Measurements from ENCODE around the gene TINAGL1. TPM values are rescaled to one million over a fixed set of nuclear protein-coding genes. Genes with fewer than 3 reads are reported as not detected.

Gene TINAGL1
- total RNA-seq, 1 experiment from 2014 or later: 430 TPM

- CTCF ChIA-PET: no interaction called here
- Mint-ChIP-seq H3K36me3 (ENCODE audit: insufficient read depth, unreplicated experiment) (no peaks in the 10 kb centered on the region), H3K27ac (ENCODE audit: unreplicated experiment) (no peak overlapping the region)
Measured at GRCh38 chr1:31551208-31551607, 25.1 kb upstream of the TINAGL1 start.

GRCh38 chr1:31552489-31552888 is 23.8 kb upstream of the TINAGL1 start:
- TF ChIP-seq, protein P1, sequence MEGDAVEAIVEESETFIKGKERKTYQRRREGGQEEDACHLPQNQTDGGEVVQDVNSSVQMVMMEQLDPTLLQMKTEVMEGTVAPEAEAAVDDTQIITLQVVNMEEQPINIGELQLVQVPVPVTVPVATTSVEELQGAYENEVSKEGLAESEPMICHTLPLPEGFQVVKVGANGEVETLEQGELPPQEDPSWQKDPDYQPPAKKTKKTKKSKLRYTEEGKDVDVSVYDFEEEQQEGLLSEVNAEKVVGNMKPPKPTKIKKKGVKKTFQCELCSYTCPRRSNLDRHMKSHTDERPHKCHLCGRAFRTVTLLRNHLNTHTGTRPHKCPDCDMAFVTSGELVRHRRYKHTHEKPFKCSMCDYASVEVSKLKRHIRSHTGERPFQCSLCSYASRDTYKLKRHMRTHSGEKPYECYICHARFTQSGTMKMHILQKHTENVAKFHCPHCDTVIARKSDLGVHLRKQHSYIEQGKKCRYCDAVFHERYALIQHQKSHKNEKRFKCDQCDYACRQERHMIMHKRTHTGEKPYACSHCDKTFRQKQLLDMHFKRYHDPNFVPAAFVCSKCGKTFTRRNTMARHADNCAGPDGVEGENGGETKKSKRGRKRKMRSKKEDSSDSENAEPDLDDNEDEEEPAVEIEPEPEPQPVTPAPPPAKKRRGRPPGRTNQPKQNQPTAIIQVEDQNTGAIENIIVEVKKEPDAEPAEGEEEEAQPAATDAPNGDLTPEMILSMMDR (IDR thresholded peaks at IDR 0.05; ENCODE audit: unreplicated experiment): no peak
- intact Hi-C loops (cut with micrococcal nuclease; ENCODE audit: unreplicated experiment): no loop called here
- no peaks in the 10 kb centered on the region for H3K9me3 Mint-ChIP-seq (ENCODE audit: low read depth, unreplicated experiment)
- peaks cover 7% of the 10 kb centered on the region for H3K4me1 Mint-ChIP-seq (ENCODE audit: low read depth, unreplicated experiment)
- no TSS peak for BruUV-seq (replicated peaks)
- H3K27ac Mint-ChIP-seq (ENCODE audit: unreplicated experiment): no peak overlapping the region
- DNase-seq: no peak
- no peaks in the 10 kb centered on the region for H3K36me3 Mint-ChIP-seq (ENCODE audit: insufficient read depth, unreplicated experiment)
- CTCF ChIA-PET: interaction anchor here (0.8 kb wide), 1 partner anchor 205 kb away, joined by 3 read pairs; no protein-coding TSS in a partner anchor
- no peak overlapping the region for H3K4me3 Mint-ChIP-seq (ENCODE audit: low read depth, unreplicated experiment)
- H3K27me3 Mint-ChIP-seq (ENCODE audit: unreplicated experiment): no peaks in the 10 kb centered on the region

More at GRCh38 chr1:31551208-31551607, 25.1 kb upstream of the TINAGL1 start:
- intact Hi-C loops (cut with micrococcal nuclease; ENCODE audit: unreplicated experiment): no loop called here
- H3K9me3 Mint-ChIP-seq (ENCODE audit: low read depth, unreplicated experiment): no peaks in the 10 kb centered on the region
- TF ChIP-seq, protein P1 (IDR thresholded peaks at IDR 0.05; ENCODE audit: unreplicated experiment): no peak
- H3K4me3 Mint-ChIP-seq (ENCODE audit: low read depth, unreplicated experiment): no peak overlapping the region
- no peaks in the 10 kb centered on the region for H3K27me3 Mint-ChIP-seq (ENCODE audit: unreplicated experiment)
- no peak for DNase-seq
- BruUV-seq (replicated peaks): no TSS peak
- peaks cover 7% of the 10 kb centered on the region for H3K4me1 Mint-ChIP-seq (ENCODE audit: low read depth, unreplicated experiment)

GRCh38 chr1:31556481-31557006 is 19.8 kb upstream of the TINAGL1 start:
- intact Hi-C loops (cut with micrococcal nuclease; ENCODE audit: unreplicated experiment): no loop called here
- CTCF ChIA-PET: interaction anchor here (0.7 kb wide), 1 partner anchor 525 kb away, joined by 5 read pairs; no protein-coding TSS in a partner anchor
- Mint-ChIP-seq H3K4me3 (ENCODE audit: low read depth, unreplicated experiment) (no peak overlapping the region), H3K9me3 (ENCODE audit: low read depth, unreplicated experiment) (peaks cover 2% of the 10 kb centered on the region), H3K27ac (ENCODE audit: unreplicated experiment) (no peak overlapping the region), H3K4me1 (ENCODE audit: low read depth, unreplicated experiment) (peaks cover 7% of the 10 kb centered on the region), H3K36me3 (ENCODE audit: insufficient read depth, unreplicated experiment) (no peaks in the 10 kb centered on the region), H3K27me3 (ENCODE audit: unreplicated experiment) (no peaks in the 10 kb centered on the region)
- no peak for DNase-seq
- BruUV-seq (replicated peaks): no TSS peak
- TF ChIP-seq, protein P1 (IDR thresholded peaks at IDR 0.05; ENCODE audit: unreplicated experiment): no peak

DNA sequence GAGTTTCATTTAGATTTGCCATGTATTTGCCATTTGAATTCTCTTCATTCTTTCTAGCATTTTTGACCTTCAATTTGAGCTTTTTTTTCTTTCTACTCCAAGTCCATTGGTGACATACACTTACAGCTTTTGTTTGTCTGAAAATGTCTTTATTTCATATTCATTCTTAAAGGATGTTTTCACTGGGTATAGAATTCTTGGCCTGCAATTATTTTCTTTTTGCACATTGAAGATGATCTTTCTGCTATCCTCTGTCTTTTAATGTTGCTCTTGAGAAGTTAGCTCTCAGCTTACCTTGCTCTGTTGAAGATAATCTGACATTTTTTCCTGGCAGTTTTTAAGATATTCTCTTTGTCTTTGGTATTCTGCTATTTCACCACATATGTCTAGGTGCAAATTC is 16.6 kb upstream of the TINAGL1 start:
- Mint-ChIP-seq H3K27ac (ENCODE audit: unreplicated experiment) (no peak overlapping the region), H3K4me1 (ENCODE audit: low read depth, unreplicated experiment) (peaks cover 16% of the 10 kb centered on the region), H3K4me3 (ENCODE audit: low read depth, unreplicated experiment) (no peak overlapping the region), H3K27me3 (ENCODE audit: unreplicated experiment) (no peaks in the 10 kb centered on the region), H3K36me3 (ENCODE audit: insufficient read depth, unreplicated experiment) (peaks cover 8% of the 10 kb centered on the region), H3K9me3 (ENCODE audit: low read depth, unreplicated experiment) (peaks cover 3% of the 10 kb centered on the region)
- BruUV-seq (replicated peaks): no TSS peak
- CTCF ChIA-PET: interaction anchor here (1.1 kb wide), 1 partner anchor 227 kb away, joined by 3 read pairs; no protein-coding TSS in a partner anchor
- intact Hi-C loops (cut with micrococcal nuclease; ENCODE audit: unreplicated experiment): no loop called here
- TF ChIP-seq, protein P1 (IDR thresholded peaks at IDR 0.05; ENCODE audit: unreplicated experiment): no peak
- no peak for DNase-seq

Data from Calu3 (cell line).